ENCODE measurements around the gene CHRD.

CHRD gene

GRCh38 chr3:184399410-184399809, 19.6 kb downstream of the CHRD start:
- Histone ChIP-seq H3K27ac (ENCODE audit: low read length) (no peak overlapping the region), H3K4me1 (ENCODE audit: control insufficient read depth, insufficient read depth, low read length) (peaks cover 2% of the 10 kb centered on the region), H3K9me3 (ENCODE audit: control insufficient read depth in 2 of 2, low read length in 2 of 2) (no peaks in the 10 kb centered on the region), H3K27me3 (ENCODE audit: control insufficient read depth in 1 of 2, insufficient read depth in 2 of 2, low read length in 2 of 2) (peaks cover 5 to 8% of the 10 kb centered on the region in 2 donors), H3K36me3 (ENCODE audit: control insufficient read depth in 2 of 2, insufficient read depth in 2 of 2, low read length in 2 of 2) (no peaks in the 10 kb centered on the region), H3K4me3 (ENCODE audit: low read length in 2 of 2) (no peak overlapping the region), H3K9ac (ENCODE audit: low read length in 2 of 2) (no peak overlapping the region)

DNA sequence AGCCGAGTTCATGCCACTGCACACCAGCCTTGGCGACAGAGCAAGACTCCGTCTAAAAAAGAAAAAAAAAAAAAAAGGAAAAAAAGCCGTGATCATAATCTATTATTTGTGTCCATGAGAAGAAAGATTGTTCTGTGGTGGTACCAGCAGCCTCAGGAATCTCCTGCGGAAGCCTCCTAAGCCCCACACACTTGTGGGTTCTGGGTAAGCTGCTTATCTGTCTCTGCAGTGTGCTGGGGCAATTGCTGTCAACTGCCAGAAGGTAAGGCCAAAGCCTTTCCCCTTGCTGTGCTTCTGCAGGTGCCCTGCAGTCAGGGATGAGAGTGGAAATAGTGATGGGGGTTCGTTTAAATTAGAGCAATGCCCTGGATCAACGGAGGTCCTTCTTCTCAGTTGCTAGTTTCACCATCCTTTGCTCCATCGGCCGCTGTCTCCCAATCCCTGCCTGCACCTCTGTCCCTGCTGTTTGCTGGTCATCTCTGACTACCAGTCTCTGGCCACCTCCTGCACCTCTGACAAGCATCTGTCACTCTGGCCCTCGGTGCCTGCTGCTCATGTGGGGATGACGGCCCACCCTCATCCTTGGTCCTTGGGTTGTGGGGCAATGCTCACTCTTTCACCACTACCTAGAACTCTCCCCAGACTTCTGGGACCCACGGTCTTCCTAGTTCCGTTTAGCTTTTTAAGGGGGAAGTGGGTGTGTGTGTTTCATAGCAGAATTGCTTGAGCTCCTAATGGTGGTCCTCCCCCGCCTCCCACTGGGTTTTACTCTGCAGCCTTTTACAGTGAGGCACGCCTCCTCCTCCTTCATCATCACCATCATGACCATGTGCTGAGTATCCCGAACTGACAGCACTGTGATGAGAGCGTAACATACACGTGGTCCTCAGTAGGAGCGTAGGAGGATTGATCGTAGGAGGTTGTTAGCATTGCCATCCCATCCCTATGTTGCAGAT, 25.5 kb downstream of the CHRD start:
- H3K4me1 ChIP-seq (ENCODE audit: control insufficient read depth, insufficient read depth, low read length) = peaks cover 2% of the 10 kb centered on the region
- no peaks in the 10 kb centered on the region for H3K36me3 ChIP-seq (ENCODE audit: control insufficient read depth in 2 of 2, insufficient read depth in 2 of 2, low read length in 2 of 2)
- H3K27ac ChIP-seq (ENCODE audit: low read length) = no peak overlapping the region
- no peak overlapping the region for H3K9ac ChIP-seq (ENCODE audit: low read length in 2 of 2)
- H3K4me3 ChIP-seq (ENCODE audit: low read length in 2 of 2) = no peak overlapping the region
- peaks cover 5 to 8% of the 10 kb centered on the region in 2 donors for H3K27me3 ChIP-seq (ENCODE audit: control insufficient read depth in 1 of 2, insufficient read depth in 2 of 2, low read length in 2 of 2)
- H3K9me3 ChIP-seq (ENCODE audit: control insufficient read depth in 2 of 2, low read length in 2 of 2) = no peaks in the 10 kb centered on the region

- Histone ChIP-seq H3K4me1 (ENCODE audit: control insufficient read depth, insufficient read depth, low read length) (no peaks in the 10 kb centered on the region), H3K27ac (ENCODE audit: low read length) (no peak overlapping the region), H3K4me3 (ENCODE audit: low read length in 2 of 2) (no peak overlapping the region), H3K9ac (ENCODE audit: low read length in 2 of 2) (no peak overlapping the region), H3K36me3 (ENCODE audit: control insufficient read depth in 2 of 2, insufficient read depth in 2 of 2, low read length in 2 of 2) (no peaks in the 10 kb centered on the region), H3K27me3 (ENCODE audit: control insufficient read depth in 1 of 2, insufficient read depth in 2 of 2, low read length in 2 of 2) (peaks cover 0 to 2% of the 10 kb centered on the region in 2 donors), H3K9me3 (ENCODE audit: control insufficient read depth in 2 of 2, low read length in 2 of 2) (no peaks in the 10 kb centered on the region)
Measured at GRCh38 chr3:184409331-184409926, 29.6 kb downstream of the CHRD start.

DNA sequence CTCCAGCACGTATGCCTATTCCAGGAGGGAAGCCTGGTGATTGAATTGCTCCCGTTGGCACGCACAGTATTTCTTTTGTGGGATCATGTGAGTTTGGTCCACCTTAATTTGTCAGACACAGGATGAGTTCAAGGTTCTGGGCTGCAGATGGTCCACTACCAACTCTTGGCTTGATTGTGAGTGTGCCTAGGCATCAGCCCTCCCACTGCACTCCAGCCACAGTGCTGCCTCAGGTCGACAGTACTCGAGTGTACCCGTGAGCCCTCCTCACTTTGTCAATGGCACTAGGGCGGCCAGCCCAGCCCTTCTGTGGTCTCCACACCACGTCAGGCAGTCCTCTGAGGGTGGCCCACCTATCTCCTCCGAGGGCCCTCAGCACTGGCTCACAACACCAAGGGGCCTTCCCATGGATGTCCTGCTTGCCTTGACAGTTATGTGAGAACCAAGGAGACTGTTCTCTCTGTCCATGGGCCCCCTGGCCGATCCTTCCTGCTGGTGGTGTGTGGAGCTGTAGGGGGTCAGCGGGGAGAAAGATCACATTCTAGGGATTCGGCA, 30.2 kb downstream of the CHRD start:
- Histone ChIP-seq H3K36me3 (ENCODE audit: control insufficient read depth in 2 of 2, insufficient read depth in 2 of 2, low read length in 2 of 2) (no peaks in the 10 kb centered on the region), H3K4me1 (ENCODE audit: control insufficient read depth, insufficient read depth, low read length) (no peaks in the 10 kb centered on the region), H3K9me3 (ENCODE audit: control insufficient read depth in 2 of 2, low read length in 2 of 2) (no peaks in the 10 kb centered on the region), H3K9ac (ENCODE audit: low read length in 2 of 2) (no peak overlapping the region), H3K27ac (ENCODE audit: low read length) (no peak overlapping the region), H3K4me3 (ENCODE audit: low read length in 2 of 2) (no peak overlapping the region), H3K27me3 (ENCODE audit: control insufficient read depth in 1 of 2, insufficient read depth in 2 of 2, low read length in 2 of 2) (peaks cover 0 to 2% of the 10 kb centered on the region in 2 donors)

- no peaks in the 10 kb centered on the region for H3K36me3 ChIP-seq (ENCODE audit: control insufficient read depth in 2 of 2, insufficient read depth in 2 of 2, low read length in 2 of 2)
- H3K4me1 ChIP-seq (ENCODE audit: control insufficient read depth, insufficient read depth, low read length) = no peaks in the 10 kb centered on the region
- no peak overlapping the region for H3K27ac ChIP-seq (ENCODE audit: low read length)
- H3K27me3 ChIP-seq (ENCODE audit: control insufficient read depth in 1 of 2, insufficient read depth in 2 of 2, low read length in 2 of 2) = no peaks in the 10 kb centered on the region
- H3K9ac ChIP-seq (ENCODE audit: low read length in 2 of 2) = no peak overlapping the region
- no peak overlapping the region for H3K4me3 ChIP-seq (ENCODE audit: low read length in 2 of 2)
- no peaks in the 10 kb centered on the region for H3K9me3 ChIP-seq (ENCODE audit: control insufficient read depth in 2 of 2, low read length in 2 of 2)
Measured at GRCh38 chr3:184414418-184415202, 34.8 kb downstream of the CHRD start.

GRCh38 chr3:184415203-184415490, 35.3 kb downstream of the CHRD start:
- Histone ChIP-seq H3K27ac (ENCODE audit: low read length) (no peak overlapping the region), H3K27me3 (ENCODE audit: control insufficient read depth in 1 of 2, insufficient read depth in 2 of 2, low read length in 2 of 2) (no peaks in the 10 kb centered on the region), H3K4me3 (ENCODE audit: low read length in 2 of 2) (no peak overlapping the region), H3K36me3 (ENCODE audit: control insufficient read depth in 2 of 2, insufficient read depth in 2 of 2, low read length in 2 of 2) (no peaks in the 10 kb centered on the region), H3K4me1 (ENCODE audit: control insufficient read depth, insufficient read depth, low read length) (no peaks in the 10 kb centered on the region), H3K9ac (ENCODE audit: low read length in 2 of 2) (no peak overlapping the region), H3K9me3 (ENCODE audit: control insufficient read depth in 2 of 2, low read length in 2 of 2) (no peaks in the 10 kb centered on the region)

DNA sequence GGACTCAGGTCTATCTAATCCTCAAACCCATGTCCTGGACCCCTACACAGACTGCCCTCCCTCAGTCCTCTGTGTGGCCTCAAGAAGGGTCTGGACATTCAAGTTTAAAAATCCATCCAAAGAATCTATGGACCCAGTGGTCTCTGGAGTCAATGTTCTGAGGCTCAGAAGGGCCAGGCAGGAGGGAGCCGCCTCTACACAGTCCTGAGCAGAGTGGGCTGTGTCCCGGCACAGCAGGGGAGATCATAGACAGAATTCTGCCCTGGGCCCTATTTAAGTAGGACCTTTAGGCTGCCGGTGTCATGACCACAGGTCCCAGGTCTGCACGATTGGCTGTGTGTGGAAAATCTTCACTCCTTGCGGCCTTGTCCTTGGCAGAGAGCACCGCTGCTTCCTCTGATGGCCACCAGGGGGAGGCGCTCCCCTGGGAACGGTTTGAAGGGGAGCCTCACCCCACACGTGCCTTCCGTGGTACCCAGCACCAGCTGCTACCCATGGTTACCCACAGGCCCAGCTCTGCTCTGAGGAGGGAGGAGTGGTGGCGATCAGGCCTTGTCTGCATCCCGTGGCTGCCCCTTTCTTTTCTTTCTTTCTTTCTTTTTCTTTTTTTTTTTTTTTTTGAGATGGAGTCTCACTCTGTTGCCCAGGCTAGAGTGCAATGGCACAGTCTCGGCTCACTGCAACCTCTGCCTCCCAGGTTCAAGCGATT, 37.9 kb downstream of the CHRD start:
- Histone ChIP-seq H3K27ac (ENCODE audit: low read length) (no peak overlapping the region), H3K4me1 (ENCODE audit: control insufficient read depth, insufficient read depth, low read length) (no peaks in the 10 kb centered on the region), H3K9ac (ENCODE audit: low read length in 2 of 2) (no peak overlapping the region), H3K9me3 (ENCODE audit: control insufficient read depth in 2 of 2, low read length in 2 of 2) (no peaks in the 10 kb centered on the region), H3K36me3 (ENCODE audit: control insufficient read depth in 2 of 2, insufficient read depth in 2 of 2, low read length in 2 of 2) (no peaks in the 10 kb centered on the region), H3K27me3 (ENCODE audit: control insufficient read depth in 1 of 2, insufficient read depth in 2 of 2, low read length in 2 of 2) (no peaks in the 10 kb centered on the region), H3K4me3 (ENCODE audit: low read length in 2 of 2) (no peak overlapping the region)

DNA sequence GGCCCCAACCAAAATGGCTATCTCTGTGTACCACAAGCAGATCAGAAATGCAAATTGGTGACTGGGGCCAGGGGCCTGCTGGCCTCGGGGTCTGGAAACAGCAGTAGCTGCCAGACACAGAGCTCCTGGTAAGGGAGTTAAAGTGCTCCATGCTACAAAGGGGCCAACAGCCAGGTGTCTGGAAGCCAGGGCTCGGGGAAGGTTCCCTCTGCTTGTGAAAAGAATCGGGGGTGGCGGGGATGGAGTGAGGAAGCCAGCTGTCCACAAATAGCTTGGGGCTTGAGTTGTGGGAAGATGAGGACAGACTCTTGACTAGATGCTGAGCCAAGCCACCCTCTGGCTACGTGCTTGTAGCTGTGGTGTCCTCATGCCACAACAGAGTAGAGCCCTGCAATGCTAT, 39.3 kb downstream of the CHRD start:
- no peaks in the 10 kb centered on the region for H3K27me3 ChIP-seq (ENCODE audit: control insufficient read depth in 1 of 2, insufficient read depth in 2 of 2, low read length in 2 of 2)
- no peaks in the 10 kb centered on the region for H3K4me1 ChIP-seq (ENCODE audit: control insufficient read depth, insufficient read depth, low read length)
- no peak overlapping the region for H3K4me3 ChIP-seq (ENCODE audit: low read length in 2 of 2)
- H3K9me3 ChIP-seq (ENCODE audit: control insufficient read depth in 2 of 2, low read length in 2 of 2) = peaks cover 0 to 4% of the 10 kb centered on the region in 2 donors
- no peak overlapping the region for H3K27ac ChIP-seq (ENCODE audit: low read length)
- H3K9ac ChIP-seq (ENCODE audit: low read length in 2 of 2) = no peak overlapping the region
- H3K36me3 ChIP-seq (ENCODE audit: control insufficient read depth in 2 of 2, insufficient read depth in 2 of 2, low read length in 2 of 2) = no peaks in the 10 kb centered on the region

DNA sequence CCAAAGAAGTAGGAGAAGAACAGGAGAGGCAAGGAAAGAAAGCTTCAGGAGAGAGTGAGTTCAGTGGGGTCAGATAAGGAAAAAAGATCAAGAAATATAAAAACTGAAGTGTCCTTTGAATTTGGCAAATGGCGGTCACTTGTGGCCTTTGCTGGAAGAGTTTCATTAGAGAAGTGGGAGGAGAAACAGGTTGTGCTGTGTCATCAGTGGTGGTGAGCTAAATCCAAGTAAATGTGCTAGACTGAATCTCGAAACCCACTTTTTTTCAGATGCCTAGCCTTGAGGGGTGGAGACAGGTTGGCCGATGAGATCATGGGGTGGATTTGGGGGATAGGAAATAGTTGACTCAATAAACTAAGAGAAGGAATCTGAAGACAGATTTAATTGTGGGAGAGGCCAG, 43.7 kb downstream of the CHRD start:
- Histone ChIP-seq H3K9ac (ENCODE audit: low read length in 2 of 2) (no peak overlapping the region), H3K9me3 (ENCODE audit: control insufficient read depth in 2 of 2, low read length in 2 of 2) (peaks cover 0 to 4% of the 10 kb centered on the region in 2 donors), H3K4me3 (ENCODE audit: low read length in 2 of 2) (no peak overlapping the region), H3K36me3 (ENCODE audit: control insufficient read depth in 2 of 2, insufficient read depth in 2 of 2, low read length in 2 of 2) (no peaks in the 10 kb centered on the region), H3K27ac (ENCODE audit: low read length) (no peak overlapping the region), H3K4me1 (ENCODE audit: control insufficient read depth, insufficient read depth, low read length) (no peaks in the 10 kb centered on the region), H3K27me3 (ENCODE audit: control insufficient read depth in 1 of 2, insufficient read depth in 2 of 2, low read length in 2 of 2) (peaks cover 0 to 5% of the 10 kb centered on the region in 2 donors)

DNA sequence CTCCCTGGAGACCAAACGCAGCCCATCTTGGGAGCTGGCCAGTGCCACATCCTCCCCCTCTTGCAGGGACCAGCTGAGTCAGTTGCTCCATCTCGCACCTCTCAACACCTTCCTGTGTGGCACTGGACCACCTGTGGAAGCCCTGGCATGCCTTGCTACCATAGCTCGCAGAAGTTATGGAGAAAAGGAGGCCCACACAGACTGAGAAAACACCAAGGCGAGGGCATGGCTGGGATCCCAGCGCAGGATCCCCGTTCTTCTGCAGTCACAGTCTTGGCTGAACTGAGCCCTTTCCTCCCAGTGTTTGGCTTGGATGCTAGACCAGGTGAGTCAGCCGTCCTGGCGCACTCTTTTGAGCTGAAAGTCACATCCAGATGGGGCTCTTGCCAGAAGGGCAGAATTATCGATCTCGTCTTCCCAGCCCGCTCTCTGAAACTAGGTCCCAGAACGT, 46.9 kb downstream of the CHRD start:
- no peaks in the 10 kb centered on the region for H3K4me1 ChIP-seq (ENCODE audit: control insufficient read depth, insufficient read depth, low read length)
- H3K4me3 ChIP-seq (ENCODE audit: low read length in 2 of 2) = no peak overlapping the region
- H3K27ac ChIP-seq (ENCODE audit: low read length) = no peak overlapping the region
- no peak overlapping the region for H3K9ac ChIP-seq (ENCODE audit: low read length in 2 of 2)
- peaks cover 0 to 4% of the 10 kb centered on the region in 2 donors for H3K9me3 ChIP-seq (ENCODE audit: control insufficient read depth in 2 of 2, low read length in 2 of 2)
- no peaks in the 10 kb centered on the region for H3K36me3 ChIP-seq (ENCODE audit: control insufficient read depth in 2 of 2, insufficient read depth in 2 of 2, low read length in 2 of 2)
- peaks cover 0 to 5% of the 10 kb centered on the region in 2 donors for H3K27me3 ChIP-seq (ENCODE audit: control insufficient read depth in 1 of 2, insufficient read depth in 2 of 2, low read length in 2 of 2)
